GM18867 (cell line): ENCODE results near the gene LYSET.
"Not testable (repeated sequence)": the region's sequence is repeated elsewhere in the genome, so short reads cannot be mapped to it uniquely, and the experiment has no call there.

Experiments
- ATAC-seq: cut with Tn5 transposase; IDR thresholded peaks from one replicate; pipeline ENCODE4 v1.9.1; 2021; ENCODE audit warnings: mild to moderate bottlenecking, moderate library complexity; ENCODE audit not compliant: unreplicated experiment

The LYSET gene

GRCh38 chr14:93165271-93166265 is 19.5 kb upstream of the LYSET start:
- ATAC-seq: not testable (repeated sequence)

- not testable (repeated sequence) for ATAC-seq
Observed at GRCh38 chr14:93168610-93169009, 16.5 kb upstream of the LYSET start.

GRCh38 chr14:93169619-93170018 is 15.5 kb upstream of the LYSET start:
- not testable (repeated sequence) for ATAC-seq

- not testable (repeated sequence) for ATAC-seq
Observed at GRCh38 chr14:93170141-93170540, 15.0 kb upstream of the LYSET start.

- no peak for ATAC-seq
Observed at GRCh38 chr14:93171376-93171775, 13.7 kb upstream of the LYSET start.

- ATAC-seq: no peak
Observed at GRCh38 chr14:93173943-93174395, 11.1 kb upstream of the LYSET start.

- not testable (repeated sequence) for ATAC-seq
Observed at GRCh38 chr14:93174731-93175130, 10.4 kb upstream of the LYSET start.

- ATAC-seq: no peak
Observed at GRCh38 chr14:93175492-93175891, 9.6 kb upstream of the LYSET start.

- ATAC-seq: no peak
Observed at GRCh38 chr14:93183596-93184317, 1.4 kb upstream of the LYSET start.

GRCh38 chr14:93185349-93185720 is 218 bp downstream of the LYSET start:
- no peak for ATAC-seq

- ATAC-seq: no peak
Observed at GRCh38 chr14:93186466-93186865, 1.3 kb downstream of the LYSET start.

- no peak for ATAC-seq
Observed at GRCh38 chr14:93186956-93187355, 1.8 kb downstream of the LYSET start.

GRCh38 chr14:93195316-93195999 is 10.3 kb downstream of the LYSET start:
- no peak for ATAC-seq

GRCh38 chr14:93199031-93199430 is 13.9 kb downstream of the LYSET start:
- no peak for ATAC-seq

- ATAC-seq: no peak
Observed at GRCh38 chr14:93200553-93200952, 15.4 kb downstream of the LYSET start.

GRCh38 chr14:93201155-93201704 is 16.1 kb downstream of the LYSET start:
- ATAC-seq: no peak

GRCh38 chr14:93206793-93207467 is 21.8 kb downstream of the LYSET start, which contains the start of the genes GON7 and UBR7:
GON7 (minus strand) TSS chr14:93207065; CDS start chr14:93207037, 28 bp downstream.
UBR7 (plus strand) TSS chr14:93207256; CDS start chr14:93207292, 36 bp downstream.
- ATAC-seq: peak; percentile 79

GRCh38 chr14:93207468-93208308 is 22.6 kb downstream of the LYSET start:
- peak; percentile 37 for ATAC-seq

- peak; percentile 82 for ATAC-seq
Observed at GRCh38 chr14:93212432-93212831, 27.3 kb downstream of the LYSET start.
